DOHH2 (cell line): ENCODE results near the gene RPS6KA3.

Experiments
- CTCF ChIP-seq: fragments of 200-600 bp; sonication (generic); IDR thresholded peaks from one replicate; pipeline ENCODE4 v1.5.1; 2014; ENCODE audit warnings: antibody characterized with exemption, mild to moderate bottlenecking, low read depth, low read length; ENCODE audit not compliant: poor library complexity, severe bottlenecking
- EZH2phosphoT487 ChIP-seq: fragments of 200-600 bp; sonication (generic); IDR thresholded peaks from 2 replicates; pipeline ENCODE4 v1.6.1; 2017; ENCODE audit warnings: borderline replicate concordance, mild to moderate bottlenecking, antibody characterized with exemption, low read length, moderate library complexity, mixed read lengths

GRCh38 chrX:20221902-20222301 is 44.8 kb downstream of the RPS6KA3 start:
- TF ChIP-seq CTCF: no peak
- no peak for TF ChIP-seq EZH2phosphoT487
